SK-N-SH treated with all-trans-retinoic acid at 6 μM for 48 hours (cell line): ENCODE measurements around the gene MTMR10.

Experiments used
- ATAC-seq: fragments of 200-7000 bp; cut with Tn5 transposase; 3 replicates; pipeline ENCODE4 v1.9.1; 2020; ENCODE audit warnings: mild to moderate bottlenecking, moderate library complexity
- ARNTL ChIP-seq: fragments of 450-650 bp; formaldehyde crosslinking; IDR thresholded peaks from 2 replicates; pipeline ENCODE4 v1.5.0; 2020; ENCODE audit warnings: low read depth, mild to moderate bottlenecking, moderate library complexity, borderline replicate concordance
- BACH2 ChIP-seq: fragments of 250-450 bp; sonication (Bioruptor Pico); IDR thresholded peaks from 2 replicates; pipeline ENCODE4 v1.9.0; 2021; ENCODE audit warnings: mild to moderate bottlenecking, borderline replicate concordance
- CREB5 ChIP-seq: fragments of 250-450 bp; sonication (Bioruptor Pico); IDR thresholded peaks from 2 replicates; pipeline ENCODE4 v1.5.1; 2020; ENCODE audit warnings: low read depth, mild to moderate bottlenecking, moderate library complexity
- CSDC2 ChIP-seq: fragments of 250-450 bp; sonication (Bioruptor Pico); IDR thresholded peaks from 2 replicates; pipeline ENCODE4 v1.5.0; 2020; ENCODE audit warnings: mild to moderate bottlenecking, moderate library complexity
- CSRNP3 ChIP-seq: fragments of 250-450 bp; sonication (Bioruptor Pico); IDR thresholded peaks from 2 replicates; pipeline ENCODE4 v1.5.1; 2021; ENCODE audit warnings: mild to moderate bottlenecking, moderate library complexity
- GLIS3 ChIP-seq: fragments of 250-450 bp; sonication (Bioruptor Pico); IDR thresholded peaks from 2 replicates; pipeline ENCODE4 v1.5.0; 2020; ENCODE audit warnings: mild to moderate bottlenecking, moderate library complexity
- ISL1 ChIP-seq: fragments of 250-450 bp; sonication (Bioruptor Pico); IDR thresholded peaks from 2 replicates; pipeline ENCODE4 v2.1.2; 2022; ENCODE audit warnings: mild to moderate bottlenecking, moderate library complexity
- OSR1 ChIP-seq: fragments of 250-450 bp; sonication (Bioruptor Pico); IDR thresholded peaks from 2 replicates; pipeline ENCODE4 v1.8.0; 2022; ENCODE audit warnings: moderate library complexity, mild to moderate bottlenecking, inconsistent platforms
- PATZ1 ChIP-seq: fragments of 250-450 bp; sonication (Bioruptor Pico); IDR thresholded peaks from 2 replicates; pipeline ENCODE4 v1.8.0; 2020; ENCODE audit warnings: mild to moderate bottlenecking, moderate library complexity, borderline replicate concordance
- POU6F1 ChIP-seq: fragments of 250-450 bp; sonication (Bioruptor Pico); IDR thresholded peaks from 2 replicates; pipeline ENCODE4 v1.8.0; 2021; ENCODE audit warnings: low read depth, mild to moderate bottlenecking, moderate library complexity, borderline replicate concordance
- PPARA ChIP-seq: fragments of 250-450 bp; sonication (Bioruptor Pico); IDR thresholded peaks from 2 replicates; pipeline ENCODE4 v1.5.0; 2020; ENCODE audit warnings: mild to moderate bottlenecking, borderline replicate concordance
- RARB ChIP-seq: fragments of 250-450 bp; sonication (Bioruptor Pico); IDR thresholded peaks from 2 replicates; pipeline ENCODE4 v1.8.0; 2021; ENCODE audit warnings: mild to moderate bottlenecking, moderate library complexity
- SNAI2 ChIP-seq: fragments of 250-450 bp; sonication (Bioruptor Pico); IDR thresholded peaks from 2 replicates; pipeline ENCODE4 v1.5.0; 2020; ENCODE audit warnings: mild to moderate bottlenecking, moderate library complexity
- TCF4 ChIP-seq: fragments of 250-450 bp; sonication (Bioruptor Pico); IDR thresholded peaks from 2 replicates; pipeline ENCODE4 v1.8.0; 2021; ENCODE audit warnings: mild to moderate bottlenecking, moderate library complexity, borderline replicate concordance
- TOX ChIP-seq: fragments of 250-450 bp; sonication (Bioruptor Pico); IDR thresholded peaks from 2 replicates; pipeline ENCODE4 v1.8.0; 2021; ENCODE audit warnings: mild to moderate bottlenecking, moderate library complexity, borderline replicate concordance
- TSHZ2 ChIP-seq: fragments of 250-450 bp; sonication (Bioruptor Pico); IDR thresholded peaks from 2 replicates; pipeline ENCODE4 v1.5.0; 2020; ENCODE audit warnings: mild to moderate bottlenecking, moderate library complexity
- ZC3H10 ChIP-seq: fragments of 250-450 bp; sonication (Bioruptor Pico); IDR thresholded peaks from 2 replicates; pipeline ENCODE4 v1.5.1; 2021; ENCODE audit warnings: mild to moderate bottlenecking, moderate library complexity
- ZFP3 ChIP-seq: fragments of 250-450 bp; sonication (Bioruptor Pico); IDR thresholded peaks from 2 replicates; pipeline ENCODE4 v1.5.0; 2020; ENCODE audit warnings: mild to moderate bottlenecking, moderate library complexity
- ZFP30 ChIP-seq: fragments of 450-650 bp; formaldehyde crosslinking; IDR thresholded peaks from 2 replicates; pipeline ENCODE4 v1.5.0; 2022; ENCODE audit warnings: mild to moderate bottlenecking, moderate library complexity
- ZNF565 ChIP-seq: fragments of 450-650 bp; formaldehyde crosslinking; conservative IDR thresholded peaks from 2 replicates; pipeline ENCODE4 v1.5.0; 2020; ENCODE audit warnings: low read depth, mild to moderate bottlenecking, moderate library complexity
- ZNF70 ChIP-seq: fragments of 450-650 bp; formaldehyde crosslinking; IDR thresholded peaks from 2 replicates; pipeline ENCODE4 v1.5.0; 2020; ENCODE audit warnings: mild to moderate bottlenecking, moderate library complexity
- ZNF8 ChIP-seq: fragments of 450-650 bp; formaldehyde crosslinking; IDR thresholded peaks from 2 replicates; pipeline ENCODE4 v1.5.0; 2020; ENCODE audit warnings: mild to moderate bottlenecking, moderate library complexity

Gene MTMR10

GRCh38 chr15:31001702-31002101, 10.3 kb upstream of the MTMR10 start:
- no peak for ATAC-seq
- TF ChIP-seq BACH2 (CRISPR knock-in tag) (no peak), TCF4 (CRISPR knock-in tag) (no peak), CSRNP3 (CRISPR knock-in tag) (no peak), PPARA (no peak), ARNTL (no peak), PATZ1 (CRISPR knock-in tag) (no peak), TSHZ2 (CRISPR knock-in tag) (no peak), ZFP3 (CRISPR knock-in tag) (no peak), ZNF565 (CRISPR knock-in tag) (no peak), ZC3H10 (CRISPR knock-in tag) (no peak), TOX (CRISPR knock-in tag) (no peak), ISL1 (CRISPR knock-in tag) (no peak), ZNF8 (CRISPR knock-in tag) (no peak), ZFP30 (no peak), RARB (CRISPR knock-in tag) (no peak)

- TF ChIP-seq CSDC2 (CRISPR knock-in tag), result no peak
- no peak for TF ChIP-seq SNAI2 (CRISPR knock-in tag)
- TF ChIP-seq ZC3H10 (CRISPR knock-in tag), result no peak
- no peak for TF ChIP-seq OSR1 (CRISPR knock-in tag)
- no peak for TF ChIP-seq GLIS3
- no peak for TF ChIP-seq ZFP30
- ATAC-seq, result no peak
Observed at GRCh38 chr15:30999729-31000128, 8.3 kb upstream of the MTMR10 start.

GRCh38 chr15:30997270-30997669, 5.8 kb upstream of the MTMR10 start:
- no peak for ATAC-seq
- TF ChIP-seq BACH2 (CRISPR knock-in tag), result no peak
- no peak for TF ChIP-seq PATZ1 (CRISPR knock-in tag)
- no peak for TF ChIP-seq TSHZ2 (CRISPR knock-in tag)
- TF ChIP-seq RARB (CRISPR knock-in tag), result no peak
- TF ChIP-seq POU6F1 (CRISPR knock-in tag), result no peak
- TF ChIP-seq OSR1 (CRISPR knock-in tag), result no peak
- TF ChIP-seq SNAI2 (CRISPR knock-in tag), result no peak
- no peak for TF ChIP-seq ZNF565 (CRISPR knock-in tag)
- TF ChIP-seq CREB5, result no peak
- TF ChIP-seq ZNF70 (CRISPR knock-in tag), result no peak
- no peak for TF ChIP-seq ISL1 (CRISPR knock-in tag)
